GM12872 (cell line): ENCODE results near the gene WDR6.

ENCODE experiments used
- CTCF ChIP-seq: IDR thresholded peaks from 3 replicates; pipeline ENCODE4 v1.5.1; 2011; ENCODE audit warnings: low read depth, mild to moderate bottlenecking, low read length, moderate library complexity; ENCODE audit not compliant: insufficient read depth

Gene WDR6

GRCh38 chr3:48970586-48970985, 36.6 kb upstream of the WDR6 start:
- TF ChIP-seq CTCF = no peak

GRCh38 chr3:48974076-48974864, 32.9 kb upstream of the WDR6 start:
- no peak for TF ChIP-seq CTCF

GRCh38 chr3:48979451-48979850, 27.7 kb upstream of the WDR6 start:
- no peak for TF ChIP-seq CTCF

- no peak for TF ChIP-seq CTCF
Observed at GRCh38 chr3:48980295-48980694, 26.9 kb upstream of the WDR6 start.

- no peak for TF ChIP-seq CTCF
Observed at GRCh38 chr3:48982016-48982415, 25.2 kb upstream of the WDR6 start.

- TF ChIP-seq CTCF = no peak
Observed at GRCh38 chr3:48982686-48983085, 24.5 kb upstream of the WDR6 start.

- no peak for TF ChIP-seq CTCF
Observed at GRCh38 chr3:48983096-48983495, 24.1 kb upstream of the WDR6 start.
